Astrocyte (in vitro differentiated cells and primary cell): ENCODE results near the gene PCNA. TPM values are rescaled to one million over a fixed set of nuclear protein-coding genes. Genes with fewer than 3 reads are reported as not detected.
A peak's percentile ranks its signal among the peaks of the same experiment; 100 is the strongest.

Source experiments
- DNase-seq: peaks from one replicate; pipeline ENCODE4 v3.0.0-alpha.2; 2010; ENCODE audit warnings: low read depth
- FAIRE-seq: peaks from 2 replicates; lab custom pipeline; 2011; peaks lifted over from hg19 to GRCh38; lab: Jason Lieb, UNC
- H2AFZ ChIP-seq: 2 replicates; pipeline ENCODE4 v1.6.0; 2012; ENCODE audit warnings: low read depth, low read length, inconsistent platforms
- H3K27ac ChIP-seq: 2 replicates; pipeline ENCODE4 v1.5.1; 2011; ENCODE audit warnings: low read depth, low read length, inconsistent platforms
- H3K27me3 ChIP-seq: 2 replicates; pipeline ENCODE4 v1.6.0; 2011; ENCODE audit warnings: low read length, inconsistent platforms; ENCODE audit not compliant: insufficient read depth
- H3K36me3 ChIP-seq: 2 replicates; pipeline ENCODE4 v1.5.1; 2011; ENCODE audit warnings: low read length, inconsistent platforms; ENCODE audit not compliant: insufficient read depth
- H3K4me1 ChIP-seq: 2 replicates; pipeline ENCODE4 v1.5.1; 2011; ENCODE audit warnings: low read length, inconsistent platforms; ENCODE audit not compliant: insufficient read depth
- H3K4me2 ChIP-seq: 2 replicates; pipeline ENCODE4 v1.6.0; 2012; ENCODE audit warnings: low read length, inconsistent platforms
- H3K4me3 ChIP-seq: 2 replicates; pipeline ENCODE4 v1.5.1; 2011; ENCODE audit warnings: low read depth, mild to moderate bottlenecking, low read length, inconsistent platforms; ENCODE audit not compliant: insufficient read depth
- H3K79me2 ChIP-seq: 2 replicates; pipeline ENCODE4 v1.6.0; 2012; ENCODE audit warnings: mild to moderate bottlenecking, low read length, inconsistent platforms; ENCODE audit not compliant: insufficient read depth
- H3K9ac ChIP-seq: 2 replicates; pipeline ENCODE4 v1.6.0; 2012; ENCODE audit warnings: mild to moderate bottlenecking, low read length, inconsistent platforms
- H3K9me3 ChIP-seq: 2 replicates; pipeline ENCODE4 v1.5.1; 2012; ENCODE audit warnings: low read depth, mild to moderate bottlenecking, low read length, inconsistent platforms; ENCODE audit not compliant: insufficient read depth
- H4K20me1 ChIP-seq: 2 replicates; pipeline ENCODE4 v1.6.0; 2012; ENCODE audit warnings: low read length, inconsistent platforms; ENCODE audit not compliant: insufficient read depth
- H3K27ac Mint-ChIP-seq: one replicate; pipeline ENCODE4 v1.8.0; 2021; ENCODE audit warnings: mild to moderate bottlenecking, mixed read lengths; ENCODE audit not compliant: unreplicated experiment
- H3K27me3 Mint-ChIP-seq: one replicate; pipeline ENCODE4 v1.8.0; 2021; ENCODE audit warnings: low read depth, mixed read lengths; ENCODE audit not compliant: unreplicated experiment
- H3K36me3 Mint-ChIP-seq: one replicate; pipeline ENCODE4 v1.8.0; 2021; ENCODE audit warnings: low read depth, mixed read lengths; ENCODE audit not compliant: unreplicated experiment
- H3K4me1 Mint-ChIP-seq: one replicate; pipeline ENCODE4 v1.8.0; 2021; ENCODE audit warnings: low read depth, mixed read lengths; ENCODE audit not compliant: unreplicated experiment
- H3K4me3 Mint-ChIP-seq: one replicate; pipeline ENCODE4 v1.8.0; 2021; ENCODE audit warnings: mild to moderate bottlenecking, moderate library complexity, mixed read lengths; ENCODE audit not compliant: unreplicated experiment
- H3K9me3 Mint-ChIP-seq: one replicate; pipeline ENCODE4 v1.8.0; 2021; ENCODE audit warnings: mild to moderate bottlenecking, mixed read lengths; ENCODE audit not compliant: unreplicated experiment
- EZH2 ChIP-seq: IDR thresholded peaks from 2 replicates; pipeline ENCODE4 v1.6.1; 2012; ENCODE audit warnings: mild to moderate bottlenecking, low read length, inconsistent platforms; ENCODE audit not compliant: insufficient read depth
- total RNA-seq: library from RNA; stranded (reverse); gene quantifications from 2 replicates; pipeline ENCODE4 v1.2.1, GENCODE V29; 2021
- TF ChIP-seq, protein P1 (sequence below): IDR thresholded peaks from 2 replicates; pipeline ENCODE4 v1.5.1; 2011; ENCODE audit warnings: low read depth, mild to moderate bottlenecking, inconsistent platforms, low read length, moderate library complexity; ENCODE audit not compliant: insufficient read depth

PCNA gene
- total RNA-seq, 1 donor from 2014 or later = 77.6 TPM

GRCh38 chr20:5114403-5114802, 5.4 kb downstream of the PCNA start:
- H3K4me3 ChIP-seq = no peak overlapping the region
- DNase-seq = no peak
- no peak overlapping the region for H3K27ac ChIP-seq
- peaks cover 35% of the 10 kb centered on the region for H3K36me3 ChIP-seq
- no peak for TF ChIP-seq EZH2
- TF ChIP-seq, protein P1, sequence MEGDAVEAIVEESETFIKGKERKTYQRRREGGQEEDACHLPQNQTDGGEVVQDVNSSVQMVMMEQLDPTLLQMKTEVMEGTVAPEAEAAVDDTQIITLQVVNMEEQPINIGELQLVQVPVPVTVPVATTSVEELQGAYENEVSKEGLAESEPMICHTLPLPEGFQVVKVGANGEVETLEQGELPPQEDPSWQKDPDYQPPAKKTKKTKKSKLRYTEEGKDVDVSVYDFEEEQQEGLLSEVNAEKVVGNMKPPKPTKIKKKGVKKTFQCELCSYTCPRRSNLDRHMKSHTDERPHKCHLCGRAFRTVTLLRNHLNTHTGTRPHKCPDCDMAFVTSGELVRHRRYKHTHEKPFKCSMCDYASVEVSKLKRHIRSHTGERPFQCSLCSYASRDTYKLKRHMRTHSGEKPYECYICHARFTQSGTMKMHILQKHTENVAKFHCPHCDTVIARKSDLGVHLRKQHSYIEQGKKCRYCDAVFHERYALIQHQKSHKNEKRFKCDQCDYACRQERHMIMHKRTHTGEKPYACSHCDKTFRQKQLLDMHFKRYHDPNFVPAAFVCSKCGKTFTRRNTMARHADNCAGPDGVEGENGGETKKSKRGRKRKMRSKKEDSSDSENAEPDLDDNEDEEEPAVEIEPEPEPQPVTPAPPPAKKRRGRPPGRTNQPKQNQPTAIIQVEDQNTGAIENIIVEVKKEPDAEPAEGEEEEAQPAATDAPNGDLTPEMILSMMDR = no peak
- H3K27me3 Mint-ChIP-seq = no peaks in the 10 kb centered on the region
- H3K4me3 Mint-ChIP-seq = no peak overlapping the region
- no peak overlapping the region for H2AFZ ChIP-seq
- no peak overlapping the region for H3K9ac ChIP-seq
- peaks cover 3% of the 10 kb centered on the region for H3K36me3 Mint-ChIP-seq
- no peak for FAIRE-seq
- H3K27ac Mint-ChIP-seq = no peak overlapping the region
- peaks cover 15% of the 10 kb centered on the region for H3K4me1 Mint-ChIP-seq
- peaks cover 6% of the 10 kb centered on the region for H3K4me1 ChIP-seq
- H4K20me1 ChIP-seq = peaks cover 27% of the 10 kb centered on the region
- no peak overlapping the region for H3K4me2 ChIP-seq
- no peaks in the 10 kb centered on the region for H3K9me3 ChIP-seq
- H3K27me3 ChIP-seq = no peaks in the 10 kb centered on the region
- peaks cover 54% of the 10 kb centered on the region for H3K79me2 ChIP-seq
- no peaks in the 10 kb centered on the region for H3K9me3 Mint-ChIP-seq

GRCh38 chr20:5113615-5113986, 6.2 kb downstream of the PCNA start:
- peak overlapping the region; percentile 90 for H3K4me3 Mint-ChIP-seq
- TF ChIP-seq EZH2 = no peak
- TF ChIP-seq, protein P1 = no peak
- H3K9me3 Mint-ChIP-seq = no peaks in the 10 kb centered on the region
- DNase-seq = no peak
- H3K36me3 ChIP-seq = peaks cover 39% of the 10 kb centered on the region
- no peaks in the 10 kb centered on the region for H3K27me3 Mint-ChIP-seq
- peaks cover 46% of the 10 kb centered on the region for H3K79me2 ChIP-seq
- peak overlapping the region; percentile 86 for H3K27ac ChIP-seq
- H2AFZ ChIP-seq = peak overlapping the region; percentile 96
- peaks cover 3% of the 10 kb centered on the region for H3K36me3 Mint-ChIP-seq
- H3K4me3 ChIP-seq = peak overlapping the region; percentile 99
- no peaks in the 10 kb centered on the region for H3K27me3 ChIP-seq
- peaks cover 6% of the 10 kb centered on the region for H3K4me1 ChIP-seq
- peaks cover 19% of the 10 kb centered on the region for H4K20me1 ChIP-seq
- H3K27ac Mint-ChIP-seq = peak overlapping the region; percentile 93
- peak overlapping the region; percentile 88 for H3K4me2 ChIP-seq
- peaks cover 15% of the 10 kb centered on the region for H3K4me1 Mint-ChIP-seq
- H3K9ac ChIP-seq = peak overlapping the region; percentile 97
- no peaks in the 10 kb centered on the region for H3K9me3 ChIP-seq
- no peak for FAIRE-seq

DNA sequence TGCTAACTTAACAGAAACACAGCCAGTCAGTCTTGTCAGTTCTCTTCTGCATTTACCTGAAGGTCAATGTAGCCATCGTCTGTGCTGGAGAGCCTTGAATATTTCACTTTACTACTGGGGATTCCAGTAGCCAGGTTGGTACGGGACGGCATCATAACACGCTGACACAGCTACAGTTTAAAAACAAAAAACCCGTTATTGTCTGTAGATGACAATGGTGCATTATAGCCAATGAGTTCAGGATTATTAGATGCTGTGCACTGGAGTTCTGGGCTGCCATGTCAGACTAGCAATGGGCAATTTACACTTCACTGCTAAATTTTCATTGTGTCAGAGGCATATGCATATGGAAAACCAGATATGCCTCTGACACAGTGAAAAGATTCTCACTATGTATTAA, 10.5 kb downstream of the PCNA start:
- Histone ChIP-seq H4K20me1 (peaks cover 5% of the 10 kb centered on the region), H3K79me2 (peaks cover 20% of the 10 kb centered on the region), H3K36me3 (peaks cover 29% of the 10 kb centered on the region), H3K4me3 (no peak overlapping the region), H3K27ac (no peak overlapping the region), H3K4me2 (no peak overlapping the region), H2AFZ (no peak overlapping the region), H3K27me3 (no peaks in the 10 kb centered on the region), H3K4me1 (peaks cover 6% of the 10 kb centered on the region), H3K9me3 (no peaks in the 10 kb centered on the region), H3K9ac (no peak overlapping the region)
- TF ChIP-seq EZH2 = no peak
- TF ChIP-seq, protein P1 = no peak
- Mint-ChIP-seq H3K27me3 (no peaks in the 10 kb centered on the region), H3K4me3 (no peak overlapping the region), H3K4me1 (peaks cover 5% of the 10 kb centered on the region), H3K9me3 (no peaks in the 10 kb centered on the region), H3K36me3 (peaks cover 9% of the 10 kb centered on the region), H3K27ac (no peak overlapping the region)
- DNase-seq (no peak), FAIRE-seq (no peak)
